ENCODE measurements around the gene CRACR2A. TPM values are rescaled to one million over a fixed set of nuclear protein-coding genes. Genes with fewer than 3 reads are reported as not detected.

The CRACR2A gene
- total RNA-seq, 1 donor from 2014 or later = 3.0 TPM

DNA sequence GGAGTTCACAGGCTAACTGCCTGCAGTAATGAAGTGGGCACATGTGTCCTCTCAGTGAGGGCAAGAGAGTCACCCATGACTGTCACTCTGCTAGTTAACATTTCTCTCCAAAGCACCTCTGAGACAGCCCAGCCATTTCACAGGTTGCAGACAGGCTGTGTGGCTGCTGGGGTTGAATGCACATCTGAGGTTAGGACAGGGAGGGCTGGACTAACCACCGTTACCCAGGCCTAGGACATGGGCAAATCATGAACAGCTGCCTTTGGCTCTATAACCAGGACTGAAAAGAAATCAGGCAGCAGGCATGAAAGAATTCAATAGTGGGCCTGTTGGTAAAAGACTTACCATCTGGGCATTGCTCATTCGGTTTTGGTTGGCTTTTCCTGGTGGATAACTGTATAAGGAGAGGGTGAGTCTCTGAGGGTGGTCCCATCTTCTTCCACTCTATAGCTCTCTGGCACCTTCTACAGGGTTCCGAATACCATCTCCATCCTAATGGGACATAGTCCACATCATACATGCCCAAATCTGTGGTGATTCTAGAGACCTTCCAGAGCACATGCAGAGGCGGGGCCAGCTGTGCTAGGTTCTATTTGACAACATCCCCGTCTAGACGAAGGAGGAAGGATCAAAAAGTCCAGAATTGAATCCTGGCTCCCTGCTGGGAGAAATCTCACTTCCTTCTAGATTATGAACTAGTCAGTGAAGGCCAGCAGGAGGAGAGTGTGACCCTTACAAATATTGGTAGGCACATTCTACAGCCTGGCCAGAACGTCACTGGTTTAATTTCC is 10.8 kb downstream of the CRACR2A start:
- Mint-ChIP-seq H3K4me1 (ENCODE audit: low read depth) (no peaks in the 10 kb centered on the region), H3K27me3 (peaks cover 11% of the 10 kb centered on the region), H3K4me3 (ENCODE audit: low read depth) (no peak overlapping the region), H3K36me3 (ENCODE audit: insufficient read depth) (no peaks in the 10 kb centered on the region), H3K27ac (no peak overlapping the region), H3K9me3 (ENCODE audit: low read depth) (no peaks in the 10 kb centered on the region)
- DNase-seq (ENCODE audit: low spot score, unreplicated experiment) = no peak
- TF ChIP-seq, protein P1, sequence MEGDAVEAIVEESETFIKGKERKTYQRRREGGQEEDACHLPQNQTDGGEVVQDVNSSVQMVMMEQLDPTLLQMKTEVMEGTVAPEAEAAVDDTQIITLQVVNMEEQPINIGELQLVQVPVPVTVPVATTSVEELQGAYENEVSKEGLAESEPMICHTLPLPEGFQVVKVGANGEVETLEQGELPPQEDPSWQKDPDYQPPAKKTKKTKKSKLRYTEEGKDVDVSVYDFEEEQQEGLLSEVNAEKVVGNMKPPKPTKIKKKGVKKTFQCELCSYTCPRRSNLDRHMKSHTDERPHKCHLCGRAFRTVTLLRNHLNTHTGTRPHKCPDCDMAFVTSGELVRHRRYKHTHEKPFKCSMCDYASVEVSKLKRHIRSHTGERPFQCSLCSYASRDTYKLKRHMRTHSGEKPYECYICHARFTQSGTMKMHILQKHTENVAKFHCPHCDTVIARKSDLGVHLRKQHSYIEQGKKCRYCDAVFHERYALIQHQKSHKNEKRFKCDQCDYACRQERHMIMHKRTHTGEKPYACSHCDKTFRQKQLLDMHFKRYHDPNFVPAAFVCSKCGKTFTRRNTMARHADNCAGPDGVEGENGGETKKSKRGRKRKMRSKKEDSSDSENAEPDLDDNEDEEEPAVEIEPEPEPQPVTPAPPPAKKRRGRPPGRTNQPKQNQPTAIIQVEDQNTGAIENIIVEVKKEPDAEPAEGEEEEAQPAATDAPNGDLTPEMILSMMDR (IDR thresholded peaks at IDR 0.05; ENCODE audit: unreplicated experiment) = no peak

DNA sequence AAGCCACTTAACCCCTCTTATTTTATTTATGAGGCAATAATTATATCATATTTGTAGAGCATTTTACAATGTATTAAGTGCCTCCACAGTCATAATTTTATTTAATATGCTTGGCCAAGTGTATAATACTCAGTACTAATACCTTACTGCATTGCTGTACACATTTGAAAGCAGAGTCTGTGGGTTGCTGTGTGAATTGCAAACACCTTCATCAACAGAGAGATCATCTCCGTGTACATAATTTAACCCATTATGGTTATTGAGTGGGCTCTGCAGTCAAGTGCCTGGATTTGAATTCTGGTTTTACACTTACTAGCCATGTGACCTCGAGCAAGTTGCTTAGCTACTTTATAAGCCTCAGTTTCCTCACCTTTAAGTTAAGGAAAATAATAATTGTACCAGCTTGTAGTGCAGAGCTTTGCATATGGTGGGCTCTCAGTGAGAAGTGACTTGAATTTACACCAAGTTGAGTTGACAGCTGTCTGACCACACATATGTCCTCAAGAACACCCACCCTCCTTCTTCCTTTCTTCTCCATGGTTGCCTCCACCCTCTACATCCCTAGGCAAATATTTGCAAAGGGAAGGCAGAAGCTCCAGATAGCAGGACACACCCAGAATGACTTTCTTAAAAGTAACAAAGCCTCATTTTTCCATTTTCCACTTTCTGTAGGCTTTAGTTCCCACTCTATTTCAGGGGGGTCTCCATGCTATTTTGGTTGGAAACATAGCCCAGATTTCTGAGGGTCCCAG is 12.3 kb downstream of the CRACR2A start:
- Mint-ChIP-seq H3K9me3 (ENCODE audit: low read depth) (no peaks in the 10 kb centered on the region), H3K36me3 (ENCODE audit: insufficient read depth) (no peaks in the 10 kb centered on the region), H3K27ac (no peak overlapping the region), H3K4me3 (ENCODE audit: low read depth) (no peak overlapping the region), H3K4me1 (ENCODE audit: low read depth) (no peaks in the 10 kb centered on the region), H3K27me3 (peaks cover 11% of the 10 kb centered on the region)
- TF ChIP-seq, protein P1 (IDR thresholded peaks at IDR 0.05; ENCODE audit: unreplicated experiment) = no peak
- no peak for DNase-seq (ENCODE audit: low spot score, unreplicated experiment)

DNA sequence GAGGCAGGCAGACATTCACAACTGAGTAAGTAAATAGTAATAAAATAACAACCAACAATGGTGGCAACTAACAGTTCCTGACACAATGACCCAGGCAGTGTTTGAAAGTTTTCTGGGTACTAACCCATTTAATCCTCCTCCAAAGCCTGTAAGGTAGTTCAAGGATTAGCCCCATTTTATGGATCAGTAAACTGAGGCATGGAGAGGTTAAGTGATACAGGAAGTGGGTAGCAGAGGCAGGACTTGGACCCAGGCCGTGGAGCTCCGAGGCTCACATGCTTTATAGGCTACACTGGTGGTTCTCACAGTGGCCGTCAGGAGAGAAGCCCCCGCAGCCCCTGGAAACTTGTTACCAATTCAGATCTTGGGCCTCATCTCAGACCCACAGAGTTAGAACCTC is 17.5 kb downstream of the CRACR2A start:
- Mint-ChIP-seq H3K4me1 (ENCODE audit: low read depth) (no peaks in the 10 kb centered on the region), H3K9me3 (ENCODE audit: low read depth) (no peaks in the 10 kb centered on the region), H3K27me3 (peaks cover 2% of the 10 kb centered on the region), H3K36me3 (ENCODE audit: insufficient read depth) (no peaks in the 10 kb centered on the region), H3K4me3 (ENCODE audit: low read depth) (no peak overlapping the region), H3K27ac (no peak overlapping the region)
- TF ChIP-seq, protein P1 (IDR thresholded peaks at IDR 0.05; ENCODE audit: unreplicated experiment) = no peak
- DNase-seq (ENCODE audit: low spot score, unreplicated experiment) = no peak

- Mint-ChIP-seq H3K4me3 (ENCODE audit: low read depth) (no peak overlapping the region), H3K36me3 (ENCODE audit: insufficient read depth) (no peaks in the 10 kb centered on the region), H3K9me3 (ENCODE audit: low read depth) (no peaks in the 10 kb centered on the region), H3K27ac (no peak overlapping the region), H3K27me3 (peaks cover 9% of the 10 kb centered on the region), H3K4me1 (ENCODE audit: low read depth) (no peaks in the 10 kb centered on the region)
- TF ChIP-seq, protein P1 (IDR thresholded peaks at IDR 0.05; ENCODE audit: unreplicated experiment) = no peak
- no peak for DNase-seq (ENCODE audit: low spot score, unreplicated experiment)
These were observed 20.0 kb downstream of the CRACR2A start for GRCh38 chr12:3732901-3733300.

GRCh38 chr12:3730111-3730510 is 22.8 kb downstream of the CRACR2A start:
- H3K9me3 Mint-ChIP-seq (ENCODE audit: low read depth) = no peaks in the 10 kb centered on the region
- H3K4me3 Mint-ChIP-seq (ENCODE audit: low read depth) = no peak overlapping the region
- H3K27me3 Mint-ChIP-seq = peaks cover 10% of the 10 kb centered on the region
- H3K36me3 Mint-ChIP-seq (ENCODE audit: insufficient read depth) = no peaks in the 10 kb centered on the region
- no peak overlapping the region for H3K27ac Mint-ChIP-seq
- H3K4me1 Mint-ChIP-seq (ENCODE audit: low read depth) = no peaks in the 10 kb centered on the region
- DNase-seq (ENCODE audit: low spot score, unreplicated experiment) = no peak
- TF ChIP-seq, protein P1 (IDR thresholded peaks at IDR 0.05; ENCODE audit: unreplicated experiment) = no peak

All from progenitor cell of endocrine pancreas (in vitro differentiated cells).